NCI-H2171 (cell line): Measurements from ENCODE around the gene P4HA2.

Source experiments
- DNase-seq: peaks from one replicate; lab custom pipeline; 2025; lab: John Stamatoyannopoulos, UW

P4HA2 gene

DNA sequence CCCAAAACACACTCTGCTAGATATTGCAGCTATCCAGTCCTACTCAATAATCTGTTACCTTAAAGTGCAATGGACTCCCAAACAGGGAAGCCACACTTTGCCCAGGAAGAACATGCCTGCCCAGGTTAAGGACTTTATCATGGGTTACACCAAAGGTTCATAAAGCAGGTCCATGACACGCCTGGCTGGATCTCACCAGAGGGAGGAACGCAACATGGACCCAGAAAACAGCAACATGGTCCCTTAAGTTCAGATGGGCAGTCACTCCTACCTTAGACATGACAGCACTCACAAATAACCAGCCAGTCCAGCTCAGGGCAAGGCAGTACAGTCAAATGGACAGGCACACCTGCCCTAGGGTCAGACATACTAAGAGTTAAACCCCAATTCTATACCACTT lies 3.8 kb downstream of the P4HA2 start:
- no peak for DNase-seq

DNA sequence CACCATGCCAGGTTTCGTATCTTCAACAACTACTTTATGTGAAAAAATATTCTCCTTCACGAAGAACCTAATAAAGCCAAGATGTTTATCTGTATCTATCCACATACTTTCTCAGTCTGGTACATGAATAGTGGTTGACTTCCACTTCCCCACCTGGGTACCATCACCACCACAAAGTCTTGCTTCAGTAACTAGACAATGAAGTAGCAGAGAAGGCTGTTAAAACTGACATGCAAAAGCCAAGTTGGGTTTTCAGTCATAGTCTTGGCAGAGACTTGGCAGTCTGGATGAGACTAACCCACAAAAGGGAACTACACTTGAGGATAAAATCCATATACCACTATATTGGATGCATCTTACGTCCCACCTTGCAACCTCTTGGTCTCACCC lies 5.0 kb downstream of the P4HA2 start:
- DNase-seq = no peak

DNA sequence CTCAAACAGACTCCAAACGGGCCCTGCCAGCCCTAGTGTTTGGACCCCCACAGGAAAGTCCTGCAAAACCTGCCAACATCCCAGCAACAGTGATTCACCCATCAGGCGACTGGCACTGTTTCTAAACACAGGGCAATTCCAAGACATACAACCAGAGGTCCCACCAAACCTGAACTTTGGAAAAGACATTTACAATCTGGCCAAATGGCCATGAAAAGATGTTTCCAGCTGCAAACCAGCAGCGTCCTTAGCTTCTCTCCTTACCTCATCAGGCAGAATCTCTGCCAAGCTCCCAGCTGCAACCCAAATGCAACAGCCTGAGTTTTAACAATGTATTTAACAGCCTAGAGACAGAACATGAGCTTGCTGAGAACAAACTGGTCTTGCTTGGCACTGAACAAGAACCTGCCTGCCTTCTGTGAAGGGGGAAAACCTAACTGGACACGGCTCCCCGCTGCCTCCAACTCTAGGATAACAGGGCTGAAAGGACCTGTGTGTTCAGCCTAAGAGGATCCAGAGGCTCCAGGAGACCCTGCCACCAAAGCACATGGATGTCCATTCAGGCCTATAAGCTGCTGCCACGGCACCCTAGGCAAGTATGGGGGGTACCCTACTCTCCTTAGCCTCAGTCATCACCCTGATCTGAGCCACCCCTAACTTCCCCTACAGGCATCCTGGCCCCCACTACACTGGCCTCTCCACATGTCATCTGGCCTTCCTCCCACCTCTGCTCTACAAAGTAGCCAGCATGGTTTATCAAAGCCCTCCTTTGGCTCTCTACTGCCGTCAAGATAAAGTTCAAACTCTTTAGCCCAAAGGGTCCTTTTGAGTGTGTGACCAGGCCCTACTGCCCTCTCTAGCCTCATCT lies 5.6 kb downstream of the P4HA2 start:
- DNase-seq = no peak

DNA sequence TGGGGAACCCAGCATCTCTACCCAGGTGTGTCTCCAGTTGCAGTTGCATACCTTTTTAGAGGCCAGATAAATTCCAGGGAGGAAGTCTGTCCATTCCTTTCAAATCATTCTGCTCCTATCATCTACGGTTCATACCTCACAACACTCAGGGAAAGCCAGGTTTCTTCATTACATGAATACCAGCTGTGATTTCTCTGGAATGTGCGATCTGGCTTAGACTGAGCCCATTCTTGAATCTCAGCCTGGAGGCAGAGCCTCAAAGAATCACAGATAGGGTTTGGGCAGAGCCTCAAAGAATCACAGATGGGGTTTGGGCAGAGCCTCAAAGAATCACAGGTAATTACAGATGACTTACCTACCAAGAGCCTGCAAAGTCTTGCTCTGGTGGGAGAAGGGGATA lies 7.2 kb downstream of the P4HA2 start:
- DNase-seq = no peak

DNA sequence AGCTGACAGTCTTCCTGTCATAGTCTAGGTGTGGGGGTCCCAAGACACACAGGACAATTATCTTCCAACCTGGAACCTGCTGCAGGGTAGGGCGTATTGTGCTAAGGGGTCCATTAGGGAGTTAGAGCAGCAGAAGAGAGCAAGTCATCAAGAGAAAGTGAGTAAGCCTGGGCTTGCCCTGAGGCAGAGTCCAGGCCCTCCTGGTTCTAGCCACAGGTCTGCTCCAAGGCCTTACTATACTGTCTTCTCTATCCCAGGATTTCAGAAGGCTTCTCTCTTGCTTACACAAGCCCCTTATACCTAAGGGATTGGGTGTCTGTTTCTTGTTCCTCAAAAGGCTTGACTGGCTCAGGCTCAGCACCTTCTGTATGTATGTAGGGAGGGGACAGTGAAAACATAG lies 7.7 kb downstream of the P4HA2 start:
- no peak for DNase-seq

DNA sequence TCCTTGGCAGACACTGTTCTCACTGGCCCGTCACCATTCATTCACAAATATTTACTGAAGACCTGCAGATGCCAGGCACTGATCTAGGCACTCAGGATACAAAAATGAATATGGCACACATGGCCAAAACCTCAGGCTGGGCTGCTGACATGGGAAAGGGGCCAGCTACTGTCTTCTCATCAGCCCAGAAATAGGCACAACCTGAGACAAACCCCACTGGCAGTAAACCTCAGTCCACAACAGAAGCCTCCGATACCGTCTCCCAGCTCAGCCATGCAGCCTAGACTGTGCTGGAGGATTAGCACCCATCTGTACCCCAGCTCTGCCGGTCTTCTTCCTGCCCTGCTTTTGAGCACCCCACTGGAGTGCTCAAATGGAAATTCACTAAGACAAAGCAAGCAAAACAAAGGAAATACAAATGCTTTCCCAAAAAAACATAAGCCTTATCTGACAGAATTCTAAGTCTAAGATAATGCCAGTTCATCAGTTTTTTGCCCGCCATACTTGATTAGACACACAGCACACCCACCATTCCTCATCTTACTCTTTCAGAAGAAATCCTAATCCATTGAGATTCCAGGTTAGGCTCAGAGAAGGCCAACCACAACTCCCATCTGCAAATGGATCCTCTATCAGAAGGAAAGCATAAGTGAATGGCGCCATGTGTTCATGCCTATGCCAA lies 8.2 kb downstream of the P4HA2 start:
- no peak for DNase-seq

DNA sequence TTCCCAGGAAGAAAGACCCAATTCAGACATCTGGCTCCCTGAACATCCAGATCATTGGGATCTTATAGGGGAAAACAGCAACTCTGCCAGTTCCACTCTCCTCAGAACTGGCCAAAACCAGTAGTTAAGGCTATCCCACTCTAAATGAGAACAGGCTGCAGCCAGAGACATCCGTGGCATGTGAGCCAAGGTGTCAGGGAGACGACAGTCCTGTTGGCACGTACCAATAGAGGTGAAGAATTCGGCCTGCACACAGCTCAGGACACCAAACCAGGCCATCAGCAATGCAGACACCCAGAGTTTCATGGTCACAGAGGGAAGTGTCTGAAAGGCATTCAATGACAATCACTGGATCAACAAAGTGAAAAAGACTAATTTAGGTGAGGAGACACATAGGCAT lies 9.3 kb downstream of the P4HA2 start:
- DNase-seq = no peak

DNA sequence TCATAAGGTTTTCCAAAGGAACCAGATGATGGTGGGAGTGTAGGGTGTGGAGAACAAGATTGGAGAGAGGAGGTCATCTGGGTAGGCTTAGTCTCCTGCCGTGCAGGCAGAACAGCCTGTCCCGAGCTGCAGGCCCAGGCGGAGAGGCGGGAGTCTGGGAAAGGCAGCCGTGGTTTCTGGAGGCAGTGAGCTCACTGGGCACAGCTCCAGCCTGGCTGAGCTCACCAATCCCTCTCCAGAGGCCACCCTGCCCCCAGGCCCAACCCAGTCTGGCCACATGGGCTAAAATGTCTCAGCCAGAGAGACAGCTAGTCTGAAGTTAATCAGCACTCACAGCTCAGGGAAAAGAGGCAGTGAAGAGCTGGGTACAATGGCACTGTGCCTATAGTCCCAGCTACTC lies 12.3 kb downstream of the P4HA2 start:
- DNase-seq = no peak

DNA sequence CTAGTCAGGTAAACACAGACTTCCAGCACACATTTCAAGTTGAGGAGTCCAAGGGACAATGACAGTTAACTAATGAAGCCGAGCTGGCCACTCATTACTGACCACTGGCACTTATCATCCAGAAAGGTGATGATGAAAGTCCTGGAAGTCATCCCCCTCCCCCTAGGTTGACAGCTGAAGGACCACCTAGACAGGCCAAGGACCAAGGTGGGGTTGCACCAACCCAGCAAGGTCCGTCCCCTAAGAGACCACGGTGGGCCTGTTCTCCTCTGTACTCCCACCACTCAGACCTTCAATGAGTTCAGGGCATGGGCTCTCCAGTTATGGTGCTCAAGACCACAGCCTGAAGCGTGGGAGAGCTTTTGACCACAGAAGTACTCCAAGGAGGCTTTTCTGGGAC lies 13.2 kb downstream of the P4HA2 start:
- no peak for DNase-seq

DNA sequence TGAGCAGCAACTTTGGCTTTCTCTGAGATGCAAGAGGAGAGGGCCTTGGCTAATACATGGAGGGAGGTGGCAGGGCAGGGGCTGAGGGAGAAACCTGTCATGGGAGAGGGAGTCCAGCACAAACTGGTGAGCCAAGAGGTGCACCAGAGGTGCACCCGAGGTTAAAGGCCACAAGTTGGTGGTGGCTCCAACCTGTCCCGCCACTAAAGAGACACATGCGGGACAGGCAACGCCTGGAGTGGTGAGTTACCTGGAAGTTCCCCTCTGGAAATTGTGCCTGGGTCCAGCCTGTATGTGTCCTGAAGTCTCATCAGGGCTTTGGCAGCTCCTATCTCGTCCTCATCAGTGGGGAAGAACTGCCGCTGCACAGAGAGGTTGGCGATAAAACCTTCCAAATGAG lies 14.0 kb downstream of the P4HA2 start:
- no peak for DNase-seq

DNA sequence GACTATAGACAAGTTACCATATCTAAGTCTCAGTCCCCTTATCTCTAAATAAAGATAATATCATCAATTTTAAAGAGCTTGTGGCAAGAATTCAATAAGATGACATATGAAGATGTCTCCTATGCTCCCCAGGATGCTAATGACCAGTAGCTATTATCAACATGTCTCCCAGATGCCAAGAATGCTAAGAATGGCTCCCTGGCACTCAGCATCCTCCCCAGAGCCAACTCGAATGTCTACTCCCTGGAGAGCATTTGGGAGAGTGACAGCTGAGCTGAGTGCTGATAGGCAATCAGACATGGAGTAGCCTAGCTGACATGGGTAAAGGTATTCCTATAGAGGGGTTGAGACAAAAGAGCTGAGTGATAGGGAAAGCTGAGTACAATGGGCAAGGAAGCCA lies 15.9 kb downstream of the P4HA2 start:
- no peak for DNase-seq

DNA sequence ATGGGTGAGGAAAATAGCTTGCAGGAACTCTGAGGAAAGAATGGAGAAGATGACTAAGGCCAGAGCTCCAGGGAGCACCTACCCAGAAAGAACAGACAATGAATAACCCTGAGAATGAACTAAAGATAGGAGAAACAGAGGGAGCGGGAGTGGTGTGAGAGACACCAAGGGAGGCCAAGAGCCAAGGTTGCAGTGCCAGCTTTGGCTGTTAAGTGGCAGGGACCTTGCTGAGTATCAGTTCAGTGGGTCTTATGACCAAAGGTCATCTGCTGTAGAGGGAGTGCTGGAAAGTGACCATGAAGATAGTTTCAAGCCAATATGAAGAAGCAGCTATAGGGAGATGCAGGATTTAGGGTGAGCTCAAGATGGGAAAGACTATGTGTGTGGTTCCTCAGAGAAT lies 16.7 kb downstream of the P4HA2 start:
- no peak for DNase-seq

DNA sequence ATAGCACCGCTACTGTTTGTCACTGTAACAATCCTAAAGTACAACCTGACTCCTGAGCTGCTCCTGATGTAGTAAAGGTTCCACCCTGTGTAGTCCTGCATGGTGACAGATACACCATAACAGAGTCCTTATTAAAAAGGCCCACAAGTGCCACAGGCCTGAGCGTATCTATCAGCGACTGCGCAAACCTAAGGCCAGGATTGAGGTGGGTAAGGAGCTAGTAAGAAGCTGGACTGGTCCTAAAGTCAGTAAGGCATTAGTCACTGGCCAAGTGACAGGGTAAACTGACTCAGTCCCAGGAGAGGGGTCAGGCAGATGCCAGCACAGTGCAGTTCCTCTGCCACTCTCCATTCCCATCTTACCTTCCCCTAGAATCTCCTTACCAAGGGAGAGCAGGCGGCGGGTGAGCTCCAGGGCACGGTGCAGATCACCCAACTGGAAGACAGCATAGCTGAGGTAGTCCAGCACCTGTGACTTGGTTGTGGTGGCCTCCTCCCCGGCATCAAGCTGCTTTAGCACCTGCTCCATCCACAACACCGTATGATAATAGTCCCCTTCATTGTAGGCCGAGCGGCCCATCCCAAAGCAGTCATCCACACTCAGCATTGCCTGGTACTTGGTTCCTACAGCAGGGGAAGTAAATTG lies 17.6 kb downstream of the P4HA2 start:
- DNase-seq = no peak

DNA sequence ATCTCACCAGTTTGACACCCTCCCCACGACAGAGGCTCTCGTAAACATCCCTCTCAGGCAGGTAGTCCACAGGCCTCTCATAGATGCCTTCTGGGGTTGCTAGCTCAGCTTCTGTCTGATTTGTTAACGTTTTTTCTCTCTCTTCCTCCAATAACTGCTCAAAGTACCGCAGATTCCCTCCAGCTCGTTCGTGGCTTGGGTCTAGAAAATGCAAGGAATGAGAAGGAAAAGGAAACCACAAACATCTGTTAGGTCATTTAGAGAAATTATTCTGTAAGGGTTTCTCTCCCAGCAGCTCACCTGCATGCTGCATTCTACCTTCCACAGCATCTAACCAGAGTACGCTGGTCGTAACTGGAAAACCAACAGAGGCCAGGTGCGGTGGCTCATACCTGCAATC lies 18.5 kb downstream of the P4HA2 start:
- DNase-seq = no peak

DNA sequence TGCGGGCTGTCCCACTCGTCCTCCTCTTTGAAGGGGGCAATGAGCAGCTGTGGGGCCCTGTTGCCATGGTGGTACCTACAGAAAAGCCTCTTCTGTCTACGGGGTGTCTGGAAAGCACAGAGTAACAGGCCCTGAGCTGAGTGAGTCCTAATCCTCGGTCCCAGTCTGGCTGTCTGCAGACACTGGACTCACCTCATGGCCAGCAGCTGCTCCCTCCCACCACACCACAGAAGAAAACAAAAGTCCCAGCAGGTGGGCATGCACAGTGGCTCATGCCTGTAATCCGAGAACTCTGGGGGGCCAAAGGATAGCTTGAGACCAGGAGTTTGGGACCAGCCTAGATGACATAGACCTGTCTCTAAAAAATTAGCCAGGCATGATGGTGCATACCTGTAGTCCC lies 19.9 kb downstream of the P4HA2 start:
- no peak for DNase-seq

DNA sequence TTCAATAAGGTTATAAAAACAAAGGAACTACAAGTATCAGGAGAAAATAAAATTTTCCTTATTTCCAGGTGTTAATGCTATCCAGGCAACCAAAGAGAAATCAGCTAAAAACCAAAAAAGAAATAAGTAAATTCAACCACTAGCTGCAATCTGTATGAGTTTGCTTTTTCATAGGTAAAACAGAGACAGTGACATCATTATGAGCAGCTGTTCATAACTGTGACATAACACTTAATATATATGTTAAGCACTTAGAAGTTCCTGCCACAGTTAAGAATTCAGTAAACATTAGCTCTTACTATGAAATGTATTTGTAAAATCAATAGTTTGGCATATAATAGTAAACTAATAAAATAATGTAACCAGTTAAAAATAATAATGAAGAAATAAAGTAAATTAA lies 20.9 kb downstream of the P4HA2 start:
- no peak for DNase-seq

DNA sequence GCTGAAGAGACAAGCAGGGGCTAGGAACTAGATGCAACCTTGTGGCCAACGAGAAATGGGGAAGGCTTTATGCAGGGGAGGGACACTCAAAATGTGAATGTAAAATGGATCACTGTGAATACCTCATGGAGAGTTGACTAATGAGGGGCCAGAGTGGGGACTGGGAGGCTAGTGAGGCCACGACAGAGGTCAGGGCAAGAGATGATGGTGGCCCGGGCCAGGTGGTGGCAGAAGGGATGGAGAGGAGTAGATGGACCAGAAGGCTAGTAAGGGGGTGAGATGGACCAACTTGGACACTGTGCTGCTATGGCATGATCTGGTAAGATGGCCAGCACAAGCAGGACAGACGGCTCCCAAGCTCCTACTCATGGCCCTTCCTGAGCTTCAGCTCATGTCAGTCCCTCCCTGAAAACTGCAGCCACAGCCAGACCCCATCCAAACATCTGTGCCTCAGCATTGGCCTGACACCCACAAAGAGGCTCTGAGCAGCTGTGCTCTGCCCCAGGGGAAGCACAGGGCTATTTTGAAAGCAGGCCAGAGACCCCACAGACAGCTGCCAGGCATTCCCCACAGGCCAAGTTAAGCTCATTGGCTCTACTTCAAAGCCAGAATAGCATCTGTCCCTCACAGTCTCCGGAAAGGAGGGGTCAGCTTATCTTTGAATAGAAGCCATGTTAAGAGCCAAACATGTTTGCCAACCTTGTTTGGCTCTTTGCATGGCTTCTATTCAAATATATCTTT lies 22.1 kb downstream of the P4HA2 start:
- DNase-seq = no peak

DNA sequence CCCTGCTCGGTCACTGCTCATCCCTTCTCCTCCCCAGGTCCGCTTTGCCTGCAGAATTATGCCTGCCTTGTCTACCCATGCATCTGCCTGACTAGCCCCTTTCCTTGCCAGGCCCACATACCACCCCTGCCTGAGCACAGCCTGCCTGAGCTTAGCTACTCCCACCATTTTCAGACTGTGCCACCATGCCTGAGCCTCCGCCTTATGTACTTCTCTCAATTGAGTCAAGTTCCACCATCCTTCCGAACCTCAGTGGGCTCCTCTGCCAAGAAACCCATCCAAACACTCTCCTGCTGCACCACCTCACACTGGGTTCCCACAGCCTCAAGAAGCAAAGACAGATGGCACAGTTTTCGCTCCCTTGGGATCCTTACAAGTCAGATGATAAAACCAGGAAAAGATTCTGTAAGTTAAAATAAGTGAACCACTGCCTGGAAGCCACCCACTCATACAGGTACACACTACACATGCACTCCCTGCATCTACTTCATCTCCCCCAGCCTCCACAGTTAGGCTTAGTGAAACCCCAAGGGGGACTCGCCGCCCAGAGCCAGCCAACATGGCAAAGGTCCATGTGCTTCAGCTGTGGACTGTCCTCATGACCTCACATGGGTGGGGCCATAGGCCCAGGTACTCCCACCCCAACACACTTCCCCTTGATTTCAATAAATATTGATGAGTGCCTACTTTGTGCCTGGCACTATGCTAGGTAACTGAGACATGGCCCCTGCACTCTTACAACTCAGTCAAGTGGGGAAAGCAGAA lies 23.1 kb downstream of the P4HA2 start:
- no peak for DNase-seq

DNA sequence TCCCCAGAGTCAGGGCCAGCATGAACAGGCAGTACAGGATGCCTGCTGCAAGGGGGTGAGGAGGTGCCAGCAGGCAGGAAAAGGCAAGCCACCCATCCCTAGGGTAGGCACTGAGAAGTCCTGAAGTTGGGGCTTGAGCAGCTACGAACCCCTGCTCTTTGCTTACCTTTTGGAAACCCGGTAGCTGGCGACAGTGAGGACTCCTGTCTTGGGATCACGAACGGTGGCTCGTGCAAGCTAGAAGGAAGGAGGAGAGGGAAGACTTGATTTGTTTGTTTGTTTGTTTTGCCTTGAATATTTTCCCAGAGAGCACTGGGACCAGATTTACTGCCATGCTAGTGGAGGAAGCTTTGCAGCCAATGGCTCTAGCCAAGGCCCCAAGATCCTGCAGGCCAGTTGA lies 23.7 kb downstream of the P4HA2 start:
- no peak for DNase-seq

DNA sequence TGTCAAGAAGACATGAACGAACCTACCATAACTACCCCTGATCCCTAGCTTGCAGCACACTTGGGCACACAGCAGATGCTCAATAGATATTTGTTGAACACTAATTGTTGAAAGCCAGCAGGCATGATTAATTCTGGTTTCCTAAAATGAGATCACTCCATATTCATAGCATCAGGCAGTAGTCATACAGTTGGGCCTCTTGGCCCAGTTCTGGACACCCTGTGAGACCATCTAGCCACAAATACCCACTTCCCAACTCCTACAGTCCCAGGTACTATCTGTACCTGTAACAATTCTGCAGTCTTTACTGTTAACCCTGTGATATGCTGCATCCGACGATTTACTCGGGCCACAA lies 24.2 kb downstream of the P4HA2 start:
- no peak for DNase-seq

DNA sequence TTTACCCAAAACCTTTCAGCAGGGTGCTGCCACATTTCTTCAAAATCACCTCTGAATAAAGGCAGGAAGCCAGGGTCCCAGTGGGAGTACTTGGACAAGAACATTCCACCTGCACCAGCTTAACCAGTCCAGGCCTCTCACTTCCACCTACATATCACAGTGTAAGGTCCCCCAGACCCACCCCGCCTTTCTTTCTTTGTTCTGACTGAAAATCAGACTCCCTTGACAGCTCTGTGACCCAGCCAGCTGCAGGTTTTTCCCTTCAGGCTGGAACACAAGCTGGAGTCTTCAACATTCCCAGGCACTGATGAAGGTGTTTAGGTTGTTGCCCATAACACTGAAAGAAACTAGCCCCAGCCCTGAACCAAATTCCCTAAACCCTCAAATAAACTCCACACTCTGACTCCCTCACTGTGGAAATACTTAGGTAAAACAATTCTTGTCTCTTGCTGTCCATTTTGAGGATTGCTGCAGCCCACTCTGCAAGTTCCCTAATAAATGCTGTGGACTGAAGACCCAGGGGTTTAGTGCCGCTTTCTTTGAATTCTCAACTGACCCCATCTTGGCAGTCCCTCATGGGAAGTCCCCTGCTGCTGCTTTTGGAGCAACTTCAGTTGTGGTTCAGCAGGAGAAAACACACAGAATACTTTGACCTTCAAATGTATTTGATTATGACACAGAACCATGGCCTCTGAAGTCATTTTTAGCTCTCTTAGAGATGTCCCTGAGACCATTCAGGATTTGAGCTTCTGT lies 24.8 kb downstream of the P4HA2 start:
- no peak for DNase-seq
